ENCODE measurements around the gene MT3.

Gene MT3

DNA sequence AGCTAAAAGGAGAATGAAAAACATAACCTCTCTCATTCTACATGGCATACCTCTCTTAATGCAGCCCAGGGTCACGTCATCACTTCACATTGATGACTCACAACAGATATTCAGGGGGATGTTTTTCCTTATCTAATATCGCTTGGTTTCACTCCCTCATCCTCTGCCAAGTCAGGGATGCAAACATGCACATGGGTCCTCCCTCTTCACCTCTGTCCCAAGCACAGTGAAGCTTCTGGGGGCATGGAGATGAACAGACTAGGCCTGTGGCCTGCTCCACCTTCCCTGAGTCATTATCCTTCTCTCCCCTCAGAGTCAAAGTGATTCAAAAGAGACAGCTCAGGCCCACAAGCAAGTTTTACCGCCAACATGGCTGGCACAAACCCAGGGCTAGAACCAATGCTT lies 16.7 kb downstream of the MT3 start (continued):
- TF ChIP-seq, protein P1, sequence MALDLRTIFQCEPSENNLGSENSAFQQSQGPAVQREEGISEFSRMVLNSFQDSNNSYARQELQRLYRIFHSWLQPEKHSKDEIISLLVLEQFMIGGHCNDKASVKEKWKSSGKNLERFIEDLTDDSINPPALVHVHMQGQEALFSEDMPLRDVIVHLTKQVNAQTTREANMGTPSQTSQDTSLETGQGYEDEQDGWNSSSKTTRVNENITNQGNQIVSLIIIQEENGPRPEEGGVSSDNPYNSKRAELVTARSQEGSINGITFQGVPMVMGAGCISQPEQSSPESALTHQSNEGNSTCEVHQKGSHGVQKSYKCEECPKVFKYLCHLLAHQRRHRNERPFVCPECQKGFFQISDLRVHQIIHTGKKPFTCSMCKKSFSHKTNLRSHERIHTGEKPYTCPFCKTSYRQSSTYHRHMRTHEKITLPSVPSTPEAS (tag by site-specific recombination; IDR thresholded peaks at IDR 0.05) = no peak

DNA sequence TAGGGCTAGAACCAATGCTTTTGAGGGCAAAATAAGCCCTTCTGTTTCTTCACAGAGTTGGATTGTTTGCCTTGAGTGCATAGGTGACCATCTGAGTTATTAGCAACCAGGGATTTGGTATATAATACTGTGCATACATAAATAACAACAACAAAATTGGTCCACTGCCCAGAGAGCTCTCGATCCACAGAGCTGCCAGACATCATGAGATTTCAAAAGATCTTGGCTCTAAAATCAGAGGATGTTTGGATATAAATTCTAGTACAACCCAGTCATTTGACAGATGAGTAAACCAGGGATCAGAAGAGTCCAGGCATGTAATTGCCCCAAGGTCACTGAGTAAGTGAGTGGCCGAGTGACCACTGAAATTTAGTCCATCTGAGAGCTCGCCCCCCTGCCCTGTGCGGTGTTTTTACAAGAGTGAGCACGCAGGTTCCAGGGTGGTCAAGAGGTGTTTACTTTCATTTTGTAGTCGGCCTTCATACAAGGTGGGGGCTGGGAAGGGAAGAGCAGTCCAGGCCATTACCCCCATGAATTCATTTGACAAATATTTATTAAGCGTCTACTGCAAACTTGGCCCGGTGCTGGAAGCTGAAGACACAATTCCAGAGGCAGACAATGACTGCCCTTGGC lies 17.3 kb downstream of the MT3 start:
- H3K4me3 ChIP-seq (ENCODE audit: low read depth, low read length) = no peak overlapping the region
- no peaks in the 10 kb centered on the region for H3K9me3 ChIP-seq (ENCODE audit: control insufficient read depth, insufficient read depth, low read depth, low read length)
- TF ChIP-seq ZNF416 (tag by site-specific recombination; IDR thresholded peaks at IDR 0.05) = no peak
- no peak for TF ChIP-seq ZNF23 (tag by site-specific recombination; IDR thresholded peaks at IDR 0.05; ENCODE audit: borderline replicate concordance)
- TF ChIP-seq IKZF3 (tag by site-specific recombination; IDR thresholded peaks at IDR 0.05) = no peak
- no peak for TF ChIP-seq SCRT1 (tag by site-specific recombination; IDR thresholded peaks at IDR 0.05; ENCODE audit: borderline replicate concordance)
- TF ChIP-seq ZSCAN30 (tag by site-specific recombination; IDR thresholded peaks at IDR 0.05) = no peak
- TF ChIP-seq ZNF660 (tag by site-specific recombination; IDR thresholded peaks at IDR 0.05) = no peak
- TF ChIP-seq, protein P2, sequence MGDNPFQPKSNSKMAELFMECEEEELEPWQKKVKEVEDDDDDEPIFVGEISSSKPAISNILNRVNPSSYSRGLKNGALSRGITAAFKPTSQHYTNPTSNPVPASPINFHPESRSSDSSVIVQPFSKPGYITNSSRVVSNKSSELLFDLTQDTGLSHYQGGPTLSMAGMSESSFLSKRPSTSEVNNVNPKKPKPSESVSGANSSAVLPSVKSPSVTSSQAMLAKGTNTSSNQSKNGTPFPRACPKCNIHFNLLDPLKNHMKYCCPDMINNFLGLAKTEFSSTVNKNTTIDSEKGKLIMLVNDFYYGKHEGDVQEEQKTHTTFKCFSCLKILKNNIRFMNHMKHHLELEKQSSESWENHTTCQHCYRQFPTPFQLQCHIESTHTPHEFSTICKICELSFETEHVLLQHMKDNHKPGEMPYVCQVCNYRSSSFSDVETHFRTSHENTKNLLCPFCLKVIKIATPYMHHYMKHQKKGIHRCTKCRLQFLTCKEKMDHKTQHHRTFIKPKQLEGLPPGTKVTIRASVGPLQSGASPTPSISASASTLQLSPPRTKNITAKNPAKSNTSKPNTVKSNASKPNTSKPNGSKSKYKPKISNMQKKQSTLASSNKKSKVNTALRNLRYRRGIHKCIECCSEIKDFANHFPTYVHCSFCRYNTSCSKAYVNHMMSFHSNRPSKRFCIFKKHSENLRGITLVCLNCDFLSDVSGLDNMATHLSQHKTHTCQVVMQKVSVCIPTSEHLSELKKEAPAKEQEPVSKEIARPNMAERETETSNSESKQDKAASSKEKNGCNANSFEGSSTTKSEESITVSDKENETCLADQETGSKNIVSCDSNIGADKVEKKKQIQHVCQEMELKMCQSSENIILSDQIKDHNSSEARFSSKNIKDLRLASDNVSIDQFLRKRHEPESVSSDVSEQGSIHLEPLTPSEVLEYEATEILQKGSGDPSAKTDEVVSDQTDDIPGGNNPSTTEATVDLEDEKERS (tag by site-specific recombination; IDR thresholded peaks at IDR 0.05) = no peak
- no peak for TF ChIP-seq HOXC10 (CRISPR knock-in tag; IDR thresholded peaks at IDR 0.05)
- TF ChIP-seq, protein P3, sequence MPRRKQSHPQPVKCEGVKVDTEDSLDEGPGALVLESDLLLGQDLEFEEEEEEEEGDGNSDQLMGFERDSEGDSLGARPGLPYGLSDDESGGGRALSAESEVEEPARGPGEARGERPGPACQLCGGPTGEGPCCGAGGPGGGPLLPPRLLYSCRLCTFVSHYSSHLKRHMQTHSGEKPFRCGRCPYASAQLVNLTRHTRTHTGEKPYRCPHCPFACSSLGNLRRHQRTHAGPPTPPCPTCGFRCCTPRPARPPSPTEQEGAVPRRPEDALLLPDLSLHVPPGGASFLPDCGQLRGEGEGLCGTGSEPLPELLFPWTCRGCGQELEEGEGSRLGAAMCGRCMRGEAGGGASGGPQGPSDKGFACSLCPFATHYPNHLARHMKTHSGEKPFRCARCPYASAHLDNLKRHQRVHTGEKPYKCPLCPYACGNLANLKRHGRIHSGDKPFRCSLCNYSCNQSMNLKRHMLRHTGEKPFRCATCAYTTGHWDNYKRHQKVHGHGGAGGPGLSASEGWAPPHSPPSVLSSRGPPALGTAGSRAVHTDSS (tag by site-specific recombination; IDR thresholded peaks at IDR 0.05) = no peak
- TF ChIP-seq ZNF121 (tag by site-specific recombination; IDR thresholded peaks at IDR 0.05) = no peak
- TF ChIP-seq MZF1 (tag by site-specific recombination; IDR thresholded peaks at IDR 0.05; ENCODE audit: borderline replicate concordance) = no peak
- TF ChIP-seq ZNF404 (tag by site-specific recombination; IDR thresholded peaks at IDR 0.05) = no peak
- TF ChIP-seq ZNF112 (tag by site-specific recombination; IDR thresholded peaks at IDR 0.05) = no peak
- TF ChIP-seq TRIM28 (IDR thresholded peaks at IDR 0.05; ENCODE audit: borderline replicate concordance, low read length) = no peak
- no peak for TF ChIP-seq ZNF555 (tag by site-specific recombination; conservative IDR thresholded peaks at IDR 0.05)
- TF ChIP-seq ZNF37A (tag by site-specific recombination; IDR thresholded peaks at IDR 0.05) = no peak
- TF ChIP-seq, protein P4, sequence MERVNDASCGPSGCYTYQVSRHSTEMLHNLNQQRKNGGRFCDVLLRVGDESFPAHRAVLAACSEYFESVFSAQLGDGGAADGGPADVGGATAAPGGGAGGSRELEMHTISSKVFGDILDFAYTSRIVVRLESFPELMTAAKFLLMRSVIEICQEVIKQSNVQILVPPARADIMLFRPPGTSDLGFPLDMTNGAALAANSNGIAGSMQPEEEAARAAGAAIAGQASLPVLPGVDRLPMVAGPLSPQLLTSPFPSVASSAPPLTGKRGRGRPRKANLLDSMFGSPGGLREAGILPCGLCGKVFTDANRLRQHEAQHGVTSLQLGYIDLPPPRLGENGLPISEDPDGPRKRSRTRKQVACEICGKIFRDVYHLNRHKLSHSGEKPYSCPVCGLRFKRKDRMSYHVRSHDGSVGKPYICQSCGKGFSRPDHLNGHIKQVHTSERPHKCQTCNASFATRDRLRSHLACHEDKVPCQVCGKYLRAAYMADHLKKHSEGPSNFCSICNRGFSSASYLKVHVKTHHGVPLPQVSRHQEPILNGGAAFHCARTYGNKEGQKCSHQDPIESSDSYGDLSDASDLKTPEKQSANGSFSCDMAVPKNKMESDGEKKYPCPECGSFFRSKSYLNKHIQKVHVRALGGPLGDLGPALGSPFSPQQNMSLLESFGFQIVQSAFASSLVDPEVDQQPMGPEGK (tag by site-specific recombination; IDR thresholded peaks at IDR 0.05) = no peak
- no peak for TF ChIP-seq ZNF10 (tag by site-specific recombination; IDR thresholded peaks at IDR 0.05)
- TF ChIP-seq ZSCAN23 (tag by site-specific recombination; IDR thresholded peaks at IDR 0.05) = no peak
- TF ChIP-seq FEZF1 (tag by site-specific recombination; IDR thresholded peaks at IDR 0.05) = no peak
- H3K27ac ChIP-seq (ENCODE audit: extremely low read depth, low read depth, low read length) = no peak overlapping the region
- no peaks in the 10 kb centered on the region for H3K36me3 ChIP-seq (ENCODE audit: control insufficient read depth in 2 of 2, insufficient read depth in 1 of 2, low read length in 2 of 2)
- ChIA-PET POLR2A (no interaction called here), CTCF (interaction anchor here (0.6 to 4.7 kb wide), 4 partner anchors 17 to 345 kb away, joined by 3 to 66 read pairs (median 4); no protein-coding TSS in a partner anchor)
- peaks cover 3% of the 10 kb centered on the region; the same call in 1 of the 2 replicates for H3K4me1 ChIP-seq (ENCODE audit: control insufficient read depth, insufficient read depth, low read length)

All from HEK293 (cell line).